ENCODE results near the gene TRPM3.
"Not testable (repeated sequence)": the region's sequence is repeated elsewhere in the genome, so short reads cannot be mapped to it uniquely, and the experiment has no call there.

The TRPM3 gene

GRCh38 chr9:70994582-70994981 is 126.8 kb downstream of the TRPM3 start:
- no peak for DNase-seq

- no peak for DNase-seq
Measured at GRCh38 chr9:70988551-70988950, 132.9 kb downstream of the TRPM3 start.

DNA sequence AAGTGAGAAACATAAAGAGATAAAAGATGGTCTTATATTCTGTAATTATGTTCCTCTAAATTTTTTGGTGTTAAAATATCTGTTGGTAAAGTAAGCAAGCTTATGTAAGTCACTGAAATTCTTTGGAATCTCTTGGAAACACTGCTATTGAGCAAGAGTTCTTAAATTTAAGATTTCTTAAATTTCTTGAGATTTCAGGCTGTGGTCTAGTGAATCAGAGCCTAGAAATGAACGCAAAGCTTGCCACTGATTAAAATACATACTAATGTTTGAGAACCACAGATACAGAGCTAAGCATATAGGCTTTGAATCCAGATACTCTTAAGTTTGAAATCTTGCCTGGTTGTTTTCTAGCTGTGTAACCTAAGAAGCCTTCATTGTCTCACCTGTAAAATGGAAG is 133.4 kb downstream of the TRPM3 start:
- no peak for DNase-seq

DNA sequence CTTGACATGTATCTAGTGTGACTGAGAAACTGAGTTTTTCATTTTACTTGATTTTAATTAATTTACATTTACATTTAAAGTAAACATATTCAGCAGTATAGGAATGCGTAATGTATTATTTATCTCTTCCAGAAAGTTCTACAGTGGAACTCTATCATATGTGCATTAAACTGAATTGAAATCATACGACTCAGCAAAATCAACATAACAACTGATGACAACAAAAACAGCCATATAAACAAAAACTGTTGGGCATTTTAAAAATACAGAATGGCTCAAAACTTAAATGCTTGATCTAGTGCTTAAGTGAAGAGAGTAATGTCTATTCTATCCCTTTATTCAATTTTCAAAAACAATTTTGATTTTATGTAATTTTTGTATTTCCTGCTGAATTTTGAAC is 134.4 kb downstream of the TRPM3 start:
- DNase-seq, result no peak

GRCh38 chr9:70983723-70984295 is 137.6 kb downstream of the TRPM3 start:
- DNase-seq, result no peak

DNA sequence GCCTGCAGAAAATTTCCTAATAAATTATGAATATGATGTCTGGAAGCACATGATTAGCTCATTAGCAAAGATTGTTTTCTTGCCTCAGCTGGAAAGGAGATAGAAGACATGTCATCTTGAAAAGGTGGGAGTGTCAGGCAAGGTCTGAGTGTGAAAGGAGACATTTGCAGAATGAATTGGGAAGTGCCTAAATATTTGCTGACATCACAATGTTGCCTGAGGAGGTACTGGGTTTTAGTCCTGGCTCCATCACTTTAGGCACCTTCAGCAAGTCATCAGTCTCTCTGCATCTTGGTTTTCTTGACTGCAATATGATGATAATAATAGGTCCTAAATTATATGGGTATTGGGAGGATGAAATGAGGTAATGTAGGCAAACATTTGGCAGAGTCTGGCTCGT is 140.1 kb downstream of the TRPM3 start:
- DNase-seq, result no peak

- no peak for DNase-seq
Measured at GRCh38 chr9:70979966-70980365, 141.5 kb downstream of the TRPM3 start.

DNA sequence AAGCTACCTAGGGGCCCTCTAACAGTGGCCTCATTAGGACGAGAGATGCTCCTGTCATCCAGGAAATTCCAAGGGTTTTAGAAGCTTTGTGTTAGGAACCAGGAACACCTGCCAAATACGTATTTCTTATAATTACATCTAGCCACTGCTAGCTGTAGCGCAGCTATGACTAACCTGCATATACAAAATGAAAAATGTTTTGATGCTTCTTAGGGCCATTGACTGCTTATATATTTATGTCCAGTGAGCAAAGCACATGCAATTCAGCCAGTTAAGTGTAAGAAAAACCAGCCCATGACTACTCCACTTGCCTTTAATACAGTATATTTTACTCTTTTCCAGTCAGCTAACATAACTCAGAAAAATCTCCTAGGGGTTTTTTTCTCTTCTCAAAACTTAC is 143.3 kb downstream of the TRPM3 start:
- DNase-seq, result no peak

GRCh38 chr9:70975821-70976220 is 145.6 kb downstream of the TRPM3 start:
- no peak for DNase-seq

- no peak for DNase-seq
Measured at GRCh38 chr9:70971723-70972122, 149.7 kb downstream of the TRPM3 start.

DNA sequence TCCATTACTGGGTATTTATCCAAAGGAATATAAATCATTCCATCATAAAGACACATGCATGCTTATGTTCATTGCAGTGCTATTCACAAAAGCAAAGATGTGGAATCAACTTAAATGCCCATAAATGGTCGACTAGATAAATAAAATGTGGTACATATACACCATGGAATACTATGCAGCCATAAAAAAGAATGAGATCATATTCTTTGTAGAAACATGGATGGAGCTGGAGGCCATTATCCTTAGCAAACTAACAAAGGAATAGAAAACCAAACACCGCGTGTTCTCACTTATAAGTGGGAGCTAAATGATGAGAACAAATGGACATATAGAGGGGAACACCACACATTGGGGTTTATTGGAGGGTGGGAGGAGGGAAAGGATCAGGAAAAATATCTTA is 155.0 kb downstream of the TRPM3 start:
- DNase-seq, result not testable (repeated sequence)

- DNase-seq, result no peak
Measured at GRCh38 chr9:70964861-70965260, 156.6 kb downstream of the TRPM3 start.

GRCh38 chr9:70963554-70963953 is 157.9 kb downstream of the TRPM3 start:
- no peak for DNase-seq

DNA sequence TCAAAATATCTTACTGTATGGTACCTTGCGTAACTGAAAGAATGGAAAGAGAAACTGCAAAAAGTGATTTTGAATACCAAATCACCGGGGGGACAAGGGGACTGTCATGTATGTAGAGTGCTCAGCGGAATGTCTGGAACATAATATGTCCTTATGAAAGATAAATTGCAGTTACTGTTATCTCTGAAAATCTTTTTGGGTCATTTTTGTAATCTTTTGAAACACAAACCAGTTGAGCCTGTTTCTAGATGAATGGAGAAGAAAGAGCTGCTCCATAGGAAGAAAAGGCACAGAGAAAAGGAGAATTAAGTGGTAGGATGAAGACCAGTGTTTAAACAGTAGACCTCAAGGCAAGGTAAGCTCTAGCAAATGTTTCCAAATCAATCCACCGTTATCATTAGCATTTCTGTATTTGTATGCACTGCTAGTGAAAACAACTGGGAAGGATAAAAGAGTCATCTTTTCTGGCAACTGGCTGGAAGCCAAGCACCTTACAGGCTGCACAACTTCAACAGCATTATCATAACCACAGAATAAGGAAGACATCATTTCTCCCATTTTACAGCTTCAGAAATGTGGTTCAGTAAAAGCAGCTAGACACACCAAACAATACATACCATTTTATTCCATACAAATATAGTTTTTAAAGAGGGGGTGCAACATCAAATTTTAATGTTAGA is 158.5 kb downstream of the TRPM3 start:
- no peak for DNase-seq

GRCh38 chr9:70959366-70959765 is 162.1 kb downstream of the TRPM3 start:
- no peak for DNase-seq

DNA sequence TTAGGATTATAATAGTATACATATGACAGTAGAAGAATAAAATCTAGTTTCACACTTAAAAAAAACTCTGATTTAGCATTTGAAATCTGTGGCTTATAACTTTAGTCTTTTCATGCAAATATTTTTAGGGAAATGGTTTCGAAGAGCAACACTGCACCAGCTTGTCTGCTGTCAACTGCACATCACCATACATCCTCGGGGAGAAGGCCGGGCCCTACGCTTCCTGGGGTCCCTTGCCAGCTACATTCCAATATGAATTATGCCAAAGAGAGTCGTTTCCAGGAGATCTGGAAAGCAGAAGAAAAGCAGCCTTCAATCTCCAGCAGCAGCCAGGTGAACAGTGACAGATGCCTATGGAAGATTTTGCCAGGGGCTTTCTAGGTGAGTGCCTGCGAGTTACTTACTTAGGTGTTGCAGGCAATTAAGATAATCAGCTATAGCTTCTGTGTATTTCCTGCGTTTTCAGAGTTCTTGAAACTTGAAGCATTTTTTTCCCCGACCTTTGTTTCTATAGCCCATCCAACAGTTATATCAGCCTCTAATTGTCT is 166.8 kb downstream of the TRPM3 start:
- no peak for DNase-seq

DNA sequence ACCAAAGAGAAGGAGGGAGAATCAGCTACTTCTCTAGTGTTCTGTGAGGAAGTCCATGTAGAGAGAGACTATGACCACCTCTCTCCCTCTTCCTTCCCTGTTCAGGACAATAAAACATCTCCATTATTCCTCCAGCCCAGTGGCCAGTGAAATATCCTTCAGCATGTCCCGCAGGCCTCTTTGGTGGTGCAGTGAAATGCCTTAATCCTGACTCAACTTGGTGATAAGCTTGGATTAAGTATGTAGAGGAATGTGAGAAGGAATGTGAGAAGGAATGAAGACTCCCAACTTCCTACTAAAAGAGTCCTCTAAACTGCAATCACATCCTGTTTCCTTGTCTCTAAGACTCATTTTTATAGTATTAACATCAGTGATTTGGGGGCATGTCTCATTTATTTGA is 167.3 kb downstream of the TRPM3 start:
- no peak for DNase-seq

- no peak for DNase-seq
Measured at GRCh38 chr9:70951749-70952727, 169.4 kb downstream of the TRPM3 start.

GRCh38 chr9:70950270-70950669 is 171.2 kb downstream of the TRPM3 start:
- no peak for DNase-seq

DNA sequence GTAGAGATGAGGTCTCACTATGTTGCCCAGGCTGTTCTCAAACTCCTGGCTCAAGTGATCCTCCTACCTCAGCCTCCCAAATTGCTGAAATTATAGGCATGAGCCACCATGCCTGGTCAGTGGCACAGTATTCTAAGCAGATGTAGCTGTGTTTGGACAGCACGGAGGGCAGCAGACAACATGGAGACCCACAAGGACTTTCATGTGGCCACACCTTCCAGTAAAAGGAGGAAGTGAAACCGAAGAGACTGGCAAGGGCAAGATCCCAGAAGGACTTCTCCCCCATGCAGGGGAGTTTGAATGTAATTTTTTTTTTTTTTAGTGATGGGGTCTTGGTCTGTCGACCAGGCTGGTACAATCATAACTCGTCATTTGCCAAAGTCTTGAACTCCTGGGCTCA is 172.2 kb downstream of the TRPM3 start:
- no peak for DNase-seq

GRCh38 chr9:70948744-70949143 is 172.7 kb downstream of the TRPM3 start:
- no peak for DNase-seq

DNA sequence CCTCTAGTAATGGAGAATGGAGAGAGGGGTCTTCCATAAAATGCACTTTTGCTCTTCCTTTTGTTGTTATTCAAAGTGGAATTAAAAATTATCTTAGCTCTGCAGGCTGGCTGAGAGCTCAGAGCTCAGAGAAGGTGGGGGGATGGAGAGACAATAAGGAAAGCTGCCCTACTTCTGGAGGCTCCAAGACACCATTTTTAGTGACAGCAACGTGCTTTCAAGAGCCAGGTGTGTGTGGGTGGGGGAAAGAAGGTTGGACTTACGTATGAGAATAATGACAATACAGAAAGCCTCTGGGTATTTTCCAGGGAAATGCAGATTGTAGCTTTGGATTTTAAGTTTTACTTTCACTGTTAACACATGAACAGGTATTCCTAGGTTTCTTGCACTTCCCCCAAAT is 173.9 kb downstream of the TRPM3 start:
- DNase-seq, result no peak

DNA sequence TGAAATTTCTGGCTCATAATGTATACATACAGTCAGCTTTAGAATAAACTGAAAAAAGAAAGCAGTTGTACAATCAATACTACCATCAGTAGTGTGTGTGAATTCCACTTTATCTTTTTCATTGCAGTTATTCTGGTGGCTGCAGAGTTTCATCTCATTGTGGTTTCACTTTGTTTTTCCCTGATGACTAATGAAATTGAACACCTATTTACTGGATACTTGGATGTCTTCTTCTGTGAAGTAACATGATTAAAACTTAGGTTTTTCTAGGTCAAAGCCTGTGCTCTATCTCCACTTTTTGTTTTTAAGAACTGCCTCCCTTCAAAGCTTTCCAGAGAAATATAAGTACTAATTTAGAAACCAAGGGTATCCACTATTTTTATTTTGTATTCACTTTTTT is 174.3 kb downstream of the TRPM3 start:
- DNase-seq, result no peak

DNA sequence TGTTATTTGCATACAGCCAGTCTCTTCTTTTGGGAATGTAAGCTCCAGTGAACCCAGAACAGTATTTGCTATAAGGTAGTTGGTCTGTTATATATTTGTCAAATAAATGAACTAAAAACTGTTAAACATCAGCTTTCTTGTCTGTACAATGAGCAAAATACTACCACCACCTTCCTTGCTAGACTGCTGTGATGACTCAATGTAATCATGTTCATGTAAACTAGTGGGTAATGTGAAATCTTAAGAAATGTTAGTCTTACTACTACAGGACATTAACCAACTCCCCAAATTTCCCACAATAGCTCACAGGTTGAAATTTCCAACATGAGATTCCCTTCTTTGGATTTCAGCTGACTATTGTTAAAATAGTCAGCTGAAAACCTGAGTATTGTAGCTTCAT is 176.1 kb downstream of the TRPM3 start:
- no peak for DNase-seq

All from activated T-cell treated with anti-CD3 and anti-CD28 coated beads, Interleukin-2, amount 50 U/mL, for 1 hour (primary cell).